GM18502 (cell line): ENCODE data around the gene AKT2.

Experiments
- ATAC-seq: cut with Tn5 transposase; IDR thresholded peaks from one replicate; pipeline ENCODE4 v1.9.1; 2021; ENCODE audit warnings: mild to moderate bottlenecking; ENCODE audit not compliant: unreplicated experiment, poor library complexity

AKT2 gene

GRCh38 chr19:40198272-40198990 is 86.7 kb downstream of the AKT2 start:
- no peak for ATAC-seq

GRCh38 chr19:40193587-40193849 is 91.6 kb downstream of the AKT2 start:
- no peak for ATAC-seq

- no peak for ATAC-seq
These were observed 92.2 kb downstream of the AKT2 start for GRCh38 chr19:40192758-40193586.

DNA sequence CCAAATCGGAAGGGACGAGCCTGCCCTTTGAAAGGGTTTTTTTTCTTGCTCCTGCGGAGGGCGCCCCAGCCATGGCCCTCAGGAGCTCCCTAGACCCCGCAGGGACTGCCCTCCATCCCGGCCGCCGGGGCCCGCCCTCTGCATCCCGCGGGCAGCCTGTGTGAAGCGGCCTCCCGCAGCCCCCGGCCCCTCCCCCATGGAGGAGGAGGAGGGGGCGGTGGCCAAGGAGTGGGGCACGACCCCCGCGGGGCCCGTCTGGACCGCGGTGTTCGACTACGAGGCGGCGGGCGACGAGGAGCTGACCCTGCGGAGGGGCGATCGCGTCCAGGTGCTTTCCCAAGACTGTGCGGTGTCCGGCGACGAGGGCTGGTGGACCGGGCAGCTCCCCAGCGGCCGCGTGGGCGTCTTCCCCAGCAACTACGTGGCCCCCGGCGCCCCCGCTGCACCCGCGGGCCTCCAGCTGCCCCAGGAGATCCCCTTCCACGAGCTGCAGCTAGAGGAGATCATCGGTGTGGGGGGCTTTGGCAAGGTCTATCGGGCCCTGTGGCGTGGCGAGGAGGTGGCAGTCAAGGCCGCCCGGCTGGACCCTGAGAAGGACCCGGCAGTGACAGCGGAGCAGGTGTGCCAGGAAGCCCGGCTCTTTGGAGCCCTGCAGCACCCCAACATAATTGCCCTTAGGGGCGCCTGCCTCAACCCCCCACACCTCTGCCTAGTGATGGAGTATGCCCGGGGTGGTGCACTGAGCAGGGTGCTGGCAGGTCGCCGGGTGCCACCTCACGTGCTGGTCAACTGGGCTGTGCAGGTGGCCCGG is 93.1 kb downstream of the AKT2 start:
- ATAC-seq = no peak

- ATAC-seq = peak; percentile 80
These were observed 94.0 kb downstream of the AKT2 start, which contains the start of gene MAP3K10 for GRCh38 chr19:40190891-40191835. TSS of gene MAP3K10 (plus strand) at chr19:40191426. CDS start at chr19:40192032, 606 bp downstream.

GRCh38 chr19:40184273-40184672 is 100.9 kb downstream of the AKT2 start:
- no peak for ATAC-seq
